HUES48 (cell line): ENCODE results near the gene DYNLRB2.

Experiments used
- H3K27ac ChIP-seq: one replicate; pipeline ENCODE4 v1.7.0; 2013; ENCODE audit warnings: low read depth, low read length, inconsistent platforms
- H3K27me3 ChIP-seq: 2 replicates; pipeline ENCODE4 v1.6.1; 2013; ENCODE audit warnings: mild to moderate bottlenecking, low read length; ENCODE audit not compliant: control insufficient read depth, insufficient read depth
- H3K36me3 ChIP-seq: 2 replicates; pipeline ENCODE4 v1.6.1; 2013; ENCODE audit warnings: low read length; ENCODE audit not compliant: control insufficient read depth, insufficient read depth
- H3K4me1 ChIP-seq: 2 replicates; pipeline ENCODE4 v1.6.1; 2013; ENCODE audit warnings: mild to moderate bottlenecking, low read length; ENCODE audit not compliant: control insufficient read depth, insufficient read depth
- H3K4me3 ChIP-seq: 2 replicates; pipeline ENCODE4 v1.5.1; 2013; ENCODE audit warnings: mild to moderate bottlenecking, low read depth, low read length
- H3K9ac ChIP-seq: 2 replicates; pipeline ENCODE4 v1.6.1; 2013; ENCODE audit warnings: mild to moderate bottlenecking, low read depth, low read length, moderate library complexity
- H3K9me3 ChIP-seq: 2 replicates; pipeline ENCODE4 v1.6.1; 2013; ENCODE audit warnings: low read length; ENCODE audit not compliant: control insufficient read depth, insufficient read depth

The DYNLRB2 gene

DNA sequence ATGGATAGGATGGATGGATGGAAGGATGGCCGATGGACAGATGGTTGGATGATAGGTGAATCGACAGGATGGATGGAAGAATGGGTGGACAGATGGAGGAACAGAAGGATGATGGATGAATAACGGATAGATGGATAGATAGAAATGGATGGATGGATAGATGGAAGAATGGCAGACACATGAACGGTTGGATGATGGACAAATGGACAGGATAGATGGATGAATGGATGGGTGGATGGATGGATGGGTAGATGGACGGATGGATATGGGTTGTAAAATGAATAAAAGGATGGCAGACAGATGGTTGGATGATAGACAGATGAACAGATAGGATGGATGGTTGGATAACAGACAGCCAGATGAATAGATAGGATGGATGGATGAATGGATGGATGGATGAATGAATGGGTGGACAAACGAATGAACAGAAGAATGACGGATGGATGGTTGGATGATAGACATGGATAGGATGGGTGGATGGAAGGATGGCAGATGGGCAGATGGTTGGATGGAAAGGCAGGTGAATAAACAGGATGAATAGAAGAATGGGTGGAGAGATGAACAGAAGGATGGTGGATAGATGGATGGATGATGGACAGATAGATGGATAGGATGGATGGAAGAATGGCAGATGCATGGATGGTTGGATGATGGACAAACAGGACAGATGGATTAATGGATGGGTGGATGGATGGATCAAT, 55.9 kb downstream of the DYNLRB2 start:
- Histone ChIP-seq H3K9me3 (0 out of 2 replicates have a peak, but pooled peaks cover 8% of the 10 kb centered on the region), H3K36me3 (no peaks in the 10 kb centered on the region), H3K9ac (no peak overlapping the region), H3K4me3 (no peak overlapping the region), H3K4me1 (no peaks in the 10 kb centered on the region), H3K27me3 (no peaks in the 10 kb centered on the region), H3K27ac (no peak overlapping the region)

DNA sequence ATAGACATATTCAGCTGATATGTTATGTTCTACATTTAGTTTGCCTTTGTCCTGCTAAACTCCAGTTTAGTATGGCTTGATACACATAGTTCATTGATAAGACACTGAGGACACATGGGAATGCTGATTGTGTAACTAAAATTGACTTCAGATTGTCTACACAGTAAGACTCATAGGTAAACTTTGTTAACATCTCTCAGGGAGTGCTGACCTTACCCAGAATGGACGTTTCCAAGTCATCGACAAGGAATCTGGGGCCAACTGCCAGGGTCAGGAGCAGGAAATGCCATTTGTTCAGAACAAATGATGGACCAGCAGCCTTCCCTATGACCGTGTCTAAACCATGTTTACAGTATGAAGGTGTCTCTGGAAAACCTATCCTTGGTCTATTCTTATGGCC, 58.7 kb downstream of the DYNLRB2 start:
- Histone ChIP-seq H3K27me3 (no peaks in the 10 kb centered on the region), H3K9me3 (0 out of 2 replicates have a peak, but pooled peaks cover 8% of the 10 kb centered on the region), H3K4me1 (no peaks in the 10 kb centered on the region), H3K4me3 (no peak overlapping the region), H3K36me3 (no peaks in the 10 kb centered on the region), H3K27ac (no peak overlapping the region), H3K9ac (no peak overlapping the region)
